ENCODE data around the gene MYL6. TPM values are rescaled to one million over a fixed set of nuclear protein-coding genes. Genes with fewer than 3 reads are reported as not detected.

MYL6 gene
- total and polyA plus RNA-seq, 8 donors = 1,132 to 4,672 (median 3,368) TPM

DNA sequence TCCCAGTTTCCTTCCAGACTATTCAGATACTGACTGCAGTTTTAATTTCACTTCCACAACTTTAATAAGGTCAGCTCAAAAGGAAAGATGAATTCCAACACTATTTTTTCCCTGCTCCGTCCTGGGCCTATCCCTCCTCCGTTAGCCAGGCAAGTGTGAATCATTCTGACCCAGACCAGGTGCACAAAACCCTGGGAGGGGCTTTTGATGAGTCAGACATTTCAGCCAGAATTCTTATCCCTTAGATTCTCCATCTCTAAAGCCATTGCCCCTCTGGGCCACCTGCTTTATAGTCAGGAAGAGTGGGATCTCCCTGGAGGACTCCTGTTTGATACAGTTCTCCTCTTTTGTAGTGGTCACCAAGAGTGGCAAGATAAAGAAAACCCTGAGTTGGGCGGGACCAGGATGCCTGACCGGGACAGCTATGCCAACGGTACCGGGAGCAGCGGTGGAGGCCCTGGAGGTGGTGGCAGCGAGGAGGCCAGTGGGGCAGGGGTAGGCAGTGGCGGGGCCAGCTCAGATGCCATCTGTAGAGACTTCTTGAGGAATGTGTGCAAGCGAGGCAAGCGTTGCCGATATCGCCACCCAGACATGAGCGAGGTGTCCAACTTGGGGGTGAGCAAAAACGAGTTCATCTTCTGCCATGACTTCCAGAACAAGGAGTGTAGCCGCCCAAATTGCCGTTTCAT is 37.9 kb upstream of the MYL6 start:
- no peak for DNase-seq
- TF ChIP-seq POLR2AphosphoS5 (IDR thresholded peaks at IDR 0.05) (no peak), EP300 (IDR thresholded peaks at IDR 0.05) (no peak), POLR2A (IDR thresholded peaks at IDR 0.05) (no peak)
- TF ChIP-seq, protein P1, sequence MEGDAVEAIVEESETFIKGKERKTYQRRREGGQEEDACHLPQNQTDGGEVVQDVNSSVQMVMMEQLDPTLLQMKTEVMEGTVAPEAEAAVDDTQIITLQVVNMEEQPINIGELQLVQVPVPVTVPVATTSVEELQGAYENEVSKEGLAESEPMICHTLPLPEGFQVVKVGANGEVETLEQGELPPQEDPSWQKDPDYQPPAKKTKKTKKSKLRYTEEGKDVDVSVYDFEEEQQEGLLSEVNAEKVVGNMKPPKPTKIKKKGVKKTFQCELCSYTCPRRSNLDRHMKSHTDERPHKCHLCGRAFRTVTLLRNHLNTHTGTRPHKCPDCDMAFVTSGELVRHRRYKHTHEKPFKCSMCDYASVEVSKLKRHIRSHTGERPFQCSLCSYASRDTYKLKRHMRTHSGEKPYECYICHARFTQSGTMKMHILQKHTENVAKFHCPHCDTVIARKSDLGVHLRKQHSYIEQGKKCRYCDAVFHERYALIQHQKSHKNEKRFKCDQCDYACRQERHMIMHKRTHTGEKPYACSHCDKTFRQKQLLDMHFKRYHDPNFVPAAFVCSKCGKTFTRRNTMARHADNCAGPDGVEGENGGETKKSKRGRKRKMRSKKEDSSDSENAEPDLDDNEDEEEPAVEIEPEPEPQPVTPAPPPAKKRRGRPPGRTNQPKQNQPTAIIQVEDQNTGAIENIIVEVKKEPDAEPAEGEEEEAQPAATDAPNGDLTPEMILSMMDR (IDR thresholded peaks at IDR 0.05) = no peak
- intact Hi-C loops (cut with DNase I; ENCODE audit: low total_unique reads) = loop anchor here (5.0 kb wide), 1 partner anchor 42 kb away; no protein-coding TSS in a partner anchor
- Histone ChIP-seq H3K27ac (peak overlapping the region in 4 of 5 donors; percentile 95 to 97 (median 96)), H3K4me3 (no peak overlapping the region), H3K9me3 (no peaks in the 10 kb centered on the region), H3K27me3 (no peaks in the 10 kb centered on the region), H3K4me1 (peaks cover 18 to 63% (median 38%) of the 10 kb centered on the region in 4 donors), H3K36me3 (peaks cover 11 to 37% (median 22%) of the 10 kb centered on the region in 4 donors)
- 90 to 94% (median 93%) methylated on average over 15 to 17 of the region's 17 CpGs for WGBS, 5 donors

DNA sequence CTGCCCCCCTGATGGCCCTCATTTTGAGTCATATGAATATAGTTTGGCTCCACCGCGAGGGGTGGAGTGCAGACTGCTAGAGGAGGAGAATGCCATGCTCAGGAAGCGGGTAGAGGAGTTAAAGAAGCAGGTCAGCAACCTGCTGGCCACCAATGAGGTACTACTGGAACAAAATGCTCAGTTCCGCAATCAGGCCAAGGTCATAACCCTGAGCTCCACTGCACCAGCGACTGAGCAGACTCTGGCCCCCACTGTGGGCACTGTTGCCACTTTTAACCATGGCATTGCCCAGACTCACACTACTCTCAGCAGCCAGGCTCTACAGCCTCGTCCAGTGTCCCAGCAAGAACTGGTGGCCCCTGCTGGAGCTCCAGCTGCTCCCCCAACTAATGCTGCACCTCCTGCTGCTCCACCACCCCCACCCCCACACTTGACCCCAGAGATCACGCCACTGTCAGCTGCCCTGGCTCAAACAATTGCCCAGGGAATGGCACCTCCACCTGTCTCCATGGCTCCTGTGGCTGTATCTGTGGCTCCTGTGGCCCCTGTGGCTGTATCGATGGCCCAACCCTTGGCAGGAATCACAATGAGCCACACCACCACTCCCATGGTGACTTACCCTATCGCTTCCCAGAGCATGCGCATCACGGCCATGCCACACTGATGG is 36.8 kb upstream of the MYL6 start:
- no peak overlapping the region for H3K4me3 ChIP-seq
- intact Hi-C loops (cut with DNase I; ENCODE audit: low total_unique reads) = loop anchor here (5.0 kb wide), 1 partner anchor 41 kb away; no protein-coding TSS in a partner anchor
- 86 to 90% (median 89%) methylated on average over 10 to 11 of the region's 11 CpGs for WGBS, 5 donors

DNA sequence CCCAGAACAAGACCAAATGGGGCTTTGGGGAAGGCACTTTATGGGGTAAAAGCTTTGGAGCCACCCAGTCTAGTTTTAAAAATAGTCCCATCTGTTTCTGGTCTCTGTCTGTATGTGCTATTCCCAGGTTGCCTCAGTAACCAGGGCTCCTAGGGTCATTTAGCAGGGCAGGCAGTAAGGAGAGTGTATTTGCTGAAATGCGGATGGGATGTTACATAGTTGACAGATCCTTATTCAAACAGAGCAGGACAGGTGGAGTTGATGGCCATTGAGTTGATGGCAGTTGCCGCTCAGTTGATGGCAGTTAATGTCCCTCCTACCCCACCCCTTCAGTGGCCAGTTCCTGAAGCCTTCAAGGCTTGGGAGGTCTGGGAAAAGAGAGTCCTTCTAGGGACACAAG is 35.5 kb upstream of the MYL6 start:
- Histone ChIP-seq H3K27ac (peak overlapping the region in 3 of 5 donors; percentile 11 to 95 (median 21)), H3K9me3 (no peaks in the 10 kb centered on the region), H3K4me1 (peaks cover 35 to 78% (median 55%) of the 10 kb centered on the region in 4 donors), H3K4me3 (no peak overlapping the region), H3K27me3 (no peaks in the 10 kb centered on the region), H3K36me3 (peaks cover 11 to 37% (median 22%) of the 10 kb centered on the region in 4 donors)
- TF ChIP-seq EP300 (IDR thresholded peaks at IDR 0.05) (no peak), POLR2AphosphoS5 (IDR thresholded peaks at IDR 0.05) (no peak), POLR2A (IDR thresholded peaks at IDR 0.05) (no peak)
- WGBS, 5 donors = 77 to 89% (median 87%) methylated on average over 2 of the region's 2 CpGs
- intact Hi-C loops (cut with DNase I; ENCODE audit: low total_unique reads) = loop anchor here (5.0 kb wide), 1 partner anchor 40 kb away; no protein-coding TSS in a partner anchor
- DNase-seq = no peak

More for the DNA sequence above, 36.8 kb upstream of the MYL6 start:
- TF ChIP-seq POLR2AphosphoS5 (IDR thresholded peaks at IDR 0.05) (no peak), POLR2A (IDR thresholded peaks at IDR 0.05) (no peak), EP300 (IDR thresholded peaks at IDR 0.05) (no peak)
- TF ChIP-seq, protein P1 (IDR thresholded peaks at IDR 0.05) = no peak
- H3K9me3 ChIP-seq = no peaks in the 10 kb centered on the region
- peaks cover 11 to 37% (median 22%) of the 10 kb centered on the region in 4 donors for H3K36me3 ChIP-seq
- peak overlapping the region in 2 of 5 donors; percentile 12 to 95 for H3K27ac ChIP-seq
- no peak for DNase-seq
- H3K27me3 ChIP-seq = no peaks in the 10 kb centered on the region
- peaks cover 24 to 69% (median 43%) of the 10 kb centered on the region in 4 donors for H3K4me1 ChIP-seq

DNA sequence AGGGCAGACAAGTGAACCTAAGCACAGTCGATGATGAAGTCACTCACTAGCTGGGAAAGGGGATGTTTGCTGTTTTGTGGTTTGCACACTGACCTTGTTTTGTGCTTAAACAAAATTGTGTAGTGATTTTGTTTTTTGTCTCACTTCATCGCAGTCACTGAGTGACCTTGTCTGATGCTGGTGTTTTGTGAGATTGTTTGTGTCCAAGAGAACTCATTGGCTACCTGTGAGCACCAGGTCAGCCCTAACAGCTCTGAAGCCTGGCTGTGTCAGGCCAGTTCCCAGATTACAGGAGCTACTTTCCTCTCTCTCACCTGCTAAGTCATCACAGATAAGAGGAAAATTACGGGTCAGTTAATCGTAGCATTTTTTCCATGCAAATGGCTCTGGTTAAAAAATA is 34.0 kb upstream of the MYL6 start:
- Histone ChIP-seq H3K9me3 (no peaks in the 10 kb centered on the region), H3K4me3 (no peak overlapping the region), H3K36me3 (peaks cover 11 to 37% (median 22%) of the 10 kb centered on the region in 4 donors), H3K4me1 (peaks cover 28 to 67% (median 53%) of the 10 kb centered on the region in 4 donors), H3K27ac (peak overlapping the region in 4 of 5 donors; percentile 48 to 97 (median 92)), H3K27me3 (no peaks in the 10 kb centered on the region)
- intact Hi-C loops (cut with DNase I; ENCODE audit: low total_unique reads) = loop anchor here (5.0 kb wide), 1 partner anchor 38 kb away; no protein-coding TSS in a partner anchor
- DNase-seq = peak in 1 of 2 donors; percentile 59
- WGBS, 5 donors = 31 to 55% (median 52%) methylated on average over 4 of the region's 4 CpGs
- TF ChIP-seq POLR2A (IDR thresholded peaks at IDR 0.05) (no peak), EP300 (IDR thresholded peaks at IDR 0.05) (no peak), POLR2AphosphoS5 (IDR thresholded peaks at IDR 0.05) (no peak)
- TF ChIP-seq, protein P1 (IDR thresholded peaks at IDR 0.05) = no peak

Data from stomach (tissue), 9 donors.